NCI-H510A treated with DMSO at 0.1 percent for 48 hours (cell line): Measurements from ENCODE around the gene SURF4.
"Not testable (repeated sequence)": the region's sequence is repeated elsewhere in the genome, so short reads cannot be mapped to it uniquely, and the experiment has no call there.

ENCODE experiments used
- DNase-seq: peaks from one replicate; lab custom pipeline; 2025; lab: John Stamatoyannopoulos, UW

The SURF4 gene

GRCh38 chr9:133397370-133397769 is 21.5 kb upstream of the SURF4 start:
- no peak for DNase-seq

- DNase-seq = no peak
These were observed 21.1 kb upstream of the SURF4 start for GRCh38 chr9:133396952-133397351.

GRCh38 chr9:133394687-133395271 is 18.9 kb upstream of the SURF4 start:
- no peak for DNase-seq

GRCh38 chr9:133393399-133393798 is 17.5 kb upstream of the SURF4 start:
- DNase-seq = no peak

- not testable (repeated sequence) for DNase-seq
These were observed 16.4 kb upstream of the SURF4 start for GRCh38 chr9:133392308-133392707.

- DNase-seq = not testable (repeated sequence)
These were observed 15.6 kb upstream of the SURF4 start for GRCh38 chr9:133391449-133391848.

GRCh38 chr9:133390713-133391112 is 14.9 kb upstream of the SURF4 start:
- DNase-seq = no peak

- DNase-seq = no peak
These were observed 13.7 kb upstream of the SURF4 start for GRCh38 chr9:133389562-133389961.

- DNase-seq = no peak
These were observed 13.2 kb upstream of the SURF4 start for GRCh38 chr9:133389025-133389557.

- DNase-seq = no peak
These were observed 11.8 kb upstream of the SURF4 start for GRCh38 chr9:133387680-133388079.

- DNase-seq = no peak
These were observed 10.5 kb upstream of the SURF4 start for GRCh38 chr9:133386338-133386737.

GRCh38 chr9:133385452-133385851 is 9.6 kb upstream of the SURF4 start:
- no peak for DNase-seq

- DNase-seq = no peak
These were observed 9.0 kb upstream of the SURF4 start for GRCh38 chr9:133384736-133385321.

- no peak for DNase-seq
These were observed 7.6 kb upstream of the SURF4 start for GRCh38 chr9:133383438-133383837.

GRCh38 chr9:133382507-133383141 is 6.8 kb upstream of the SURF4 start:
- DNase-seq = no peak

- DNase-seq = no peak
These were observed 4.9 kb upstream of the SURF4 start for GRCh38 chr9:133380734-133381133.

GRCh38 chr9:133379153-133380086 is 3.6 kb upstream of the SURF4 start:
- DNase-seq = no peak

- no peak for DNase-seq
These were observed 2.6 kb upstream of the SURF4 start for GRCh38 chr9:133378408-133378962.

- peak; percentile 34 for DNase-seq
These were observed 1.9 kb upstream of the SURF4 start for GRCh38 chr9:133377721-133378216.

GRCh38 chr9:133377280-133377679 is 1.4 kb upstream of the SURF4 start:
- DNase-seq = not testable (repeated sequence)

- DNase-seq = no peak
These were observed 640 bp downstream of the SURF4 start for GRCh38 chr9:133375116-133375723.
